ENCODE results near the gene ZNF81.

The ZNF81 gene

DNA sequence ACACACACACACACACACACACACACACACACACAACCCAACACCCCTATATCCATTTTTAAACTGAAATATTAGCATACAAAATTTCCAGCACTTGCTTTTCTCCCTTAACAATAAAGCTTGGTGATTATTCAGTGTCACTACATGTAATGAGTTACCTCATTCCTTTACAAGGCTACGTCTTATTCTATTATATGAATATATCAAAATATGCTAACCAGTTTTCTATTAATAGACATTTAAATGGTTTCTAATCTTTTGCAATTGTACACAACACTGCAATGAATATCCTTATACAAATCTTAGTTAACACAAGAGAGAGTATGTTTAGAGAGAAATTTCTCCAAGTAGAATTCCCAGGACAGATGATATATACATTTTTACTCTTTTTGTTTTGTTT, 14.2 kb downstream of the ZNF81 start:
- in situ Hi-C loops (cut with HindIII; ENCODE audit: low pct_ligation_motif_present, low sequenced_read_pairs): no loop called here
- Histone ChIP-seq H3K4me3 (ENCODE audit: low read depth, low read length) (no peak overlapping the region), H3K27ac (no peak overlapping the region), H3K36me3 (replicated peaks) (no peaks in the 10 kb centered on the region), H3K27me3 (replicated peaks) (no peaks in the 10 kb centered on the region)
- TF ChIP-seq, protein P1, sequence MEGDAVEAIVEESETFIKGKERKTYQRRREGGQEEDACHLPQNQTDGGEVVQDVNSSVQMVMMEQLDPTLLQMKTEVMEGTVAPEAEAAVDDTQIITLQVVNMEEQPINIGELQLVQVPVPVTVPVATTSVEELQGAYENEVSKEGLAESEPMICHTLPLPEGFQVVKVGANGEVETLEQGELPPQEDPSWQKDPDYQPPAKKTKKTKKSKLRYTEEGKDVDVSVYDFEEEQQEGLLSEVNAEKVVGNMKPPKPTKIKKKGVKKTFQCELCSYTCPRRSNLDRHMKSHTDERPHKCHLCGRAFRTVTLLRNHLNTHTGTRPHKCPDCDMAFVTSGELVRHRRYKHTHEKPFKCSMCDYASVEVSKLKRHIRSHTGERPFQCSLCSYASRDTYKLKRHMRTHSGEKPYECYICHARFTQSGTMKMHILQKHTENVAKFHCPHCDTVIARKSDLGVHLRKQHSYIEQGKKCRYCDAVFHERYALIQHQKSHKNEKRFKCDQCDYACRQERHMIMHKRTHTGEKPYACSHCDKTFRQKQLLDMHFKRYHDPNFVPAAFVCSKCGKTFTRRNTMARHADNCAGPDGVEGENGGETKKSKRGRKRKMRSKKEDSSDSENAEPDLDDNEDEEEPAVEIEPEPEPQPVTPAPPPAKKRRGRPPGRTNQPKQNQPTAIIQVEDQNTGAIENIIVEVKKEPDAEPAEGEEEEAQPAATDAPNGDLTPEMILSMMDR (IDR thresholded peaks at IDR 0.05; ENCODE audit: low read depth, low read length, missing control alignments): no peak
- DNase-seq: no peak

DNA sequence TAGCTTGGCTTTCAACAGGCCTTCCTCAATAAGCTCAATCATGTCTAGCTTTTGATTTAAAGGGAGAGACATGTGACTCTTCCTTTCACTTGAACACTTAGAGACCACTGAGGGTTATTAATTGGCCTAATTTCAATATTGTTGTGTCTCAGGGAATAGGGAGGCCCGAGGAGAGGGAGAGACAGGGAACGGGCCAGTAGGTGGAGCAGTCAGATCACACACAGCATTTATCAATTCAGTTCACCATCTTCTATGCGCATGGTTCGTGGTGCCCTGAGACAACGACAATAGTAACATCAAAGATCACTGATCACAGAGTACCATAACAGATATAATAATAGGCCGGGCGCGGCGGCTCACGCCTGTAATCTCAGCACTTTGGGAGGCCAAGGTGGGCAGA, 17.8 kb downstream of the ZNF81 start:
- in situ Hi-C loops (cut with HindIII; ENCODE audit: low pct_ligation_motif_present, low sequenced_read_pairs): no loop called here
- TF ChIP-seq, protein P1 (IDR thresholded peaks at IDR 0.05; ENCODE audit: low read depth, low read length, missing control alignments): peak; percentile 53
- H3K27ac ChIP-seq: no peak overlapping the region
- no peaks in the 10 kb centered on the region for H3K27me3 ChIP-seq (replicated peaks)
- H3K4me3 ChIP-seq (ENCODE audit: low read depth, low read length): no peak overlapping the region
- DNase-seq: peak; percentile 24
- H3K36me3 ChIP-seq (replicated peaks): no peaks in the 10 kb centered on the region

DNA sequence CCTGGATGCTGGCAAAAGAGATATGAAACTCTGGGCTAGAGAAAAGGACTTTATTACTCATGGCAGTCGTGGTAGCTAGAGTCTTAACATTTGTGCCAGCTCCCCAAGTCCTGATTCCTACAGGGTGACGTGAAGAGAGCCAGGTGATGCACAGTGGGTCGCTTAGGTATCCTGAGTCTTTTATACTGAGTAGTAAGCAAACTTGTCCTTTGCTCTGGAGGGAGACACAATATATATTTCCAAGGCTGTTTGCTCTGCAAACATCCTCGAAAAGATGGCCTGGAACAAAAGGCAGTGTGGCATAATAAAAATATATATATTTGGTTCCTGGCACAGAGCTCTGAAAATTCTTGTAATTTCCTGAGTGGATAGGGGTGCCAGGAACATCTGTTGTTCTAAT, 23.0 kb downstream of the ZNF81 start:
- in situ Hi-C loops (cut with HindIII; ENCODE audit: low pct_ligation_motif_present, low sequenced_read_pairs): no loop called here
- no peaks in the 10 kb centered on the region for H3K27me3 ChIP-seq (replicated peaks)

DNA sequence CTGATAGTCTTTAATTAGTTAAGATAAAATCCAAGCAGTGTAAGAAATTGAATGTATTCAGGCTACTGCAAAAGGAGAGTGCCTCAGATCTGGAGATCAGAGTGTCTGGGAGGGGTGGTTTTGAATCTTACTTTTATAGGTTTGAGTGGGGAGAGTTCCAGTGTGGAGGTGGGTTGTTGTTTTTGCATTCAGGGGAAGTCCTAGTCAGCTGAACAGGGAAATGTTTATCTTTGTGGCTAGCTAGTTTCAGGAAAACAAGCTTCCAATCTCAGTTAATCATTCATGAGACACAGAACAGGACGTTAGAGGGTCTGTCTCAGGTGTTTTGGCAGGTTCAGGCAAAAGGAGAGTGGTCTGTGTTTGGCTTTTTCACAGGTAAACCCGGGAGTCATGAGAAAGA, 26.0 kb downstream of the ZNF81 start:
- no peak overlapping the region for H3K4me3 ChIP-seq (ENCODE audit: low read depth, low read length)
- DNase-seq: no peak
- no peaks in the 10 kb centered on the region for H3K27me3 ChIP-seq (replicated peaks)
- H3K36me3 ChIP-seq (replicated peaks): no peaks in the 10 kb centered on the region
- in situ Hi-C loops (cut with HindIII; ENCODE audit: low pct_ligation_motif_present, low sequenced_read_pairs): no loop called here
- no peak overlapping the region for H3K27ac ChIP-seq
- TF ChIP-seq, protein P1 (IDR thresholded peaks at IDR 0.05; ENCODE audit: low read depth, low read length, missing control alignments): no peak

More for the DNA sequence above, 23.0 kb downstream of the ZNF81 start:
- no peak overlapping the region for H3K4me3 ChIP-seq (ENCODE audit: low read depth, low read length)
- TF ChIP-seq, protein P1 (IDR thresholded peaks at IDR 0.05; ENCODE audit: low read depth, low read length, missing control alignments): no peak
- no peak overlapping the region for H3K27ac ChIP-seq
- no peak for DNase-seq
- no peaks in the 10 kb centered on the region for H3K36me3 ChIP-seq (replicated peaks)

DNA sequence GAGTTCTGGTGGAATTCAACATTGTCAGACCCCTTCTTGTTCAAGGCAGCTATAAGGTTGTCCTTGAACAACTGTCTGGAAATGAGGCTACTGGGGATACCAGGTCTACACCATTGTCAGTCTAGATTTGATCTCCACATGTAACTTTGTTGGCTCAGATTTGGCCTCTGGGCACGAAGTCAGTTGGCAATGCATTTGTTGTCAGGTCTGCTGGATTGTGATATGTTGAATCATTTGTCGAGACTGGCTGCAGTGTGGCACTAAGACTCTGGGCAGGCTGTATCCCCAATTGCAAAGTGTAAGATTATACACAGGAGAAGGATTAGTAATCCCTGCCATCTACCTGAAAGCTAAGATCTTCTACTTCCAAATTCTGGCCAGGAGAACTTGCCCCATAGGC, 26.5 kb downstream of the ZNF81 start:
- no peak for DNase-seq
- TF ChIP-seq, protein P1 (IDR thresholded peaks at IDR 0.05; ENCODE audit: low read depth, low read length, missing control alignments): no peak
- in situ Hi-C loops (cut with HindIII; ENCODE audit: low pct_ligation_motif_present, low sequenced_read_pairs): no loop called here

DNA sequence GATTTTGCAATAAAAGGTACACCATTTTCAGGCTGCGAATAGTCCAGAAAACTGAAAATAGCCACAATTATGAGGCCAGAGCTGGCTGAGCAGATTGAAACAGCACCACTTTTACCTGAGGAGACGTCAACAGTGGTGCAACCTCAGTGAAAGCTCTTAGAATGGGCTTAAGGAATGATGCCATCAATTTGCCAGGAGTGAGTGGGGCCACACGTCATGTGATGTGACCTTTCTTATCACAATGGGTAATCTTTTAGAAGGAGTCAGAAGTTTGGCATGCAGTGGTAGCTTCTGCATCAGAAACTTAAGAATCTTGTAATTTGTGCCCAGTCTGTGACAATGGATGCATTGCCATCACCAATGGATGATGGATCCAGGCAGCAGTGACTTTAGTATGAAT, 27.6 kb downstream of the ZNF81 start:
- no peaks in the 10 kb centered on the region for H3K36me3 ChIP-seq (replicated peaks)
- no peak overlapping the region for H3K27ac ChIP-seq
- no peak for DNase-seq
- H3K27me3 ChIP-seq (replicated peaks): no peaks in the 10 kb centered on the region
- no peak overlapping the region for H3K4me3 ChIP-seq (ENCODE audit: low read depth, low read length)
- TF ChIP-seq, protein P1 (IDR thresholded peaks at IDR 0.05; ENCODE audit: low read depth, low read length, missing control alignments): no peak
- in situ Hi-C loops (cut with HindIII; ENCODE audit: low pct_ligation_motif_present, low sequenced_read_pairs): no loop called here

More for the DNA sequence above, 26.5 kb downstream of the ZNF81 start:
- Histone ChIP-seq H3K27ac (no peak overlapping the region), H3K4me3 (ENCODE audit: low read depth, low read length) (no peak overlapping the region), H3K27me3 (replicated peaks) (no peaks in the 10 kb centered on the region), H3K36me3 (replicated peaks) (no peaks in the 10 kb centered on the region)
